Caco-2 (cell line): Measurements from ENCODE around the gene PTPRN2. TPM values are rescaled to one million over a fixed set of nuclear protein-coding genes. Genes with fewer than 3 reads are reported as not detected.
A peak's percentile ranks its signal among the peaks of the same experiment; 100 is the strongest.

Experiments
- BruUV-seq: library from RNA; stranded (reverse); fragments of 400-500 nt; replicated peaks from 2 replicates; lab custom pipeline; 2021; lab: Mats Ljungman, UMichigan
- CTCF ChIA-PET: fragments of 300-600 bp; sonication (Branson Sonifier 250); formaldehyde crosslinking; loops from one replicate; lab custom pipeline; 2022; ENCODE audit warnings: antibody characterized with exemption; lab: Charles Lee
- POLR2A ChIA-PET: fragments of 300-600 bp; sonication (Branson Sonifier 250); formaldehyde crosslinking; loops from one replicate; lab custom pipeline; 2022; ENCODE audit warnings: antibody characterized with exemption; lab: Charles Lee
- DNase-seq, 2 experiments: peaks; one replicate each; pipeline versions ENCODE4 v3.0.0 to v3.0.0-alpha.2; 2020 to 2022
- H3K27me3 ChIP-seq: replicated peaks from 2 replicates; pipeline ENCODE4 v1.6.0; 2011; ENCODE audit warnings: low read length; ENCODE audit not compliant: control insufficient read depth, insufficient read depth
- H3K36me3 ChIP-seq: 2 replicates; pipeline ENCODE4 v1.5.1; 2011; ENCODE audit warnings: low read length; ENCODE audit not compliant: control insufficient read depth, insufficient read depth
- H3K4me1 ChIP-seq: fragments of 250-450 bp; sonication (Bioruptor Pico); 2 replicates; pipeline ENCODE4 v1.5.1; 2020; ENCODE audit warnings: mild to moderate bottlenecking
- H3K4me3 ChIP-seq: 2 replicates; pipeline ENCODE4 v1.5.1; 2011; ENCODE audit warnings: low read depth, mild to moderate bottlenecking, control low read depth, low read length
- H3K9me3 ChIP-seq: fragments of 250-450 bp; sonication (Bioruptor Pico); 2 replicates; pipeline ENCODE4 v1.5.1; 2020; ENCODE audit warnings: mild to moderate bottlenecking, moderate library complexity
- H3K27ac Mint-ChIP-seq: one replicate; pipeline ENCODE4 v1.8.0; 2022; ENCODE audit warnings: mixed read lengths; ENCODE audit not compliant: unreplicated experiment
- H3K27me3 Mint-ChIP-seq: one replicate; pipeline ENCODE4 v1.8.0; 2022; ENCODE audit warnings: mixed read lengths; ENCODE audit not compliant: insufficient read depth, unreplicated experiment
- H3K36me3 Mint-ChIP-seq: one replicate; pipeline ENCODE4 v1.8.0; 2022; ENCODE audit warnings: mild to moderate bottlenecking, mixed read lengths; ENCODE audit not compliant: insufficient read depth, unreplicated experiment
- H3K4me1 Mint-ChIP-seq: one replicate; pipeline ENCODE4 v1.8.0; 2022; ENCODE audit warnings: low read depth, mixed read lengths; ENCODE audit not compliant: unreplicated experiment
- H3K4me3 Mint-ChIP-seq: one replicate; pipeline ENCODE4 v1.8.0; 2022; ENCODE audit warnings: mild to moderate bottlenecking, moderate library complexity, mixed read lengths; ENCODE audit not compliant: unreplicated experiment
- H3K9me3 Mint-ChIP-seq: one replicate; pipeline ENCODE4 v1.8.0; 2022; ENCODE audit warnings: mixed read lengths; ENCODE audit not compliant: unreplicated experiment
- intact Hi-C: fragments of 100-400 bp; cut with micrococcal nuclease; formaldehyde crosslinking; loops from one replicate; pipeline ENCODE4 v1.10.0; 2022; ENCODE audit not compliant: unreplicated experiment
- total RNA-seq: library from RNA; stranded (reverse); gene quantifications from 2 replicates; pipeline ENCODE4 v1.2.3, GENCODE V29; 2022
- TF ChIP-seq, protein P1 (sequence below), 2 experiments: fragments of 200-600 bp in 1 of 2; IDR thresholded peaks; 1 replicate in 1 of 2; 2 replicates in 1 of 2; pipeline versions ENCODE4 v1.5.1 to v1.8.0; 2011 to 2022; ENCODE audit warnings: antibody characterized with exemption in 1 of 2, control low read depth in 1 of 2, inconsistent platforms in 1 of 2, low read depth in 1 of 2, low read length in 1 of 2, mild to moderate bottlenecking in 1 of 2, moderate library complexity in 1 of 2; ENCODE audit not compliant: insufficient read depth in 1 of 2, severe bottlenecking in 1 of 2, unreplicated experiment in 1 of 2

Gene PTPRN2
- total RNA-seq, 1 experiment from 2014 or later = 1.4 TPM

GRCh38 chr7:157752832-157753291 lies 834.8 kb downstream of the PTPRN2 start:
- Mint-ChIP-seq H3K4me1 (no peaks in the 10 kb centered on the region), H3K36me3 (no peaks in the 10 kb centered on the region), H3K27me3 (peaks cover 3% of the 10 kb centered on the region), H3K27ac (no peak overlapping the region), H3K9me3 (no peaks in the 10 kb centered on the region), H3K4me3 (no peak overlapping the region)
- intact Hi-C loops = no loop called here
- BruUV-seq = no TSS peak
- DNase-seq = no peak
- H3K36me3 ChIP-seq = no peaks in the 10 kb centered on the region
- H3K4me1 ChIP-seq = no peaks in the 10 kb centered on the region
- ChIA-PET POLR2A (no interaction called here), CTCF (no interaction called here)
- TF ChIP-seq, protein P1, sequence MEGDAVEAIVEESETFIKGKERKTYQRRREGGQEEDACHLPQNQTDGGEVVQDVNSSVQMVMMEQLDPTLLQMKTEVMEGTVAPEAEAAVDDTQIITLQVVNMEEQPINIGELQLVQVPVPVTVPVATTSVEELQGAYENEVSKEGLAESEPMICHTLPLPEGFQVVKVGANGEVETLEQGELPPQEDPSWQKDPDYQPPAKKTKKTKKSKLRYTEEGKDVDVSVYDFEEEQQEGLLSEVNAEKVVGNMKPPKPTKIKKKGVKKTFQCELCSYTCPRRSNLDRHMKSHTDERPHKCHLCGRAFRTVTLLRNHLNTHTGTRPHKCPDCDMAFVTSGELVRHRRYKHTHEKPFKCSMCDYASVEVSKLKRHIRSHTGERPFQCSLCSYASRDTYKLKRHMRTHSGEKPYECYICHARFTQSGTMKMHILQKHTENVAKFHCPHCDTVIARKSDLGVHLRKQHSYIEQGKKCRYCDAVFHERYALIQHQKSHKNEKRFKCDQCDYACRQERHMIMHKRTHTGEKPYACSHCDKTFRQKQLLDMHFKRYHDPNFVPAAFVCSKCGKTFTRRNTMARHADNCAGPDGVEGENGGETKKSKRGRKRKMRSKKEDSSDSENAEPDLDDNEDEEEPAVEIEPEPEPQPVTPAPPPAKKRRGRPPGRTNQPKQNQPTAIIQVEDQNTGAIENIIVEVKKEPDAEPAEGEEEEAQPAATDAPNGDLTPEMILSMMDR (IDR thresholded peaks at IDR 0.05; ENCODE audit: insufficient read depth in 1 of 2, low read depth in 1 of 2, low read length in 1 of 2, severe bottlenecking in 1 of 2, unreplicated experiment in 1 of 2) = no peak
- H3K27me3 ChIP-seq = no peaks in the 10 kb centered on the region
- no peak overlapping the region for H3K4me3 ChIP-seq
- no peaks in the 10 kb centered on the region for H3K9me3 ChIP-seq

DNA sequence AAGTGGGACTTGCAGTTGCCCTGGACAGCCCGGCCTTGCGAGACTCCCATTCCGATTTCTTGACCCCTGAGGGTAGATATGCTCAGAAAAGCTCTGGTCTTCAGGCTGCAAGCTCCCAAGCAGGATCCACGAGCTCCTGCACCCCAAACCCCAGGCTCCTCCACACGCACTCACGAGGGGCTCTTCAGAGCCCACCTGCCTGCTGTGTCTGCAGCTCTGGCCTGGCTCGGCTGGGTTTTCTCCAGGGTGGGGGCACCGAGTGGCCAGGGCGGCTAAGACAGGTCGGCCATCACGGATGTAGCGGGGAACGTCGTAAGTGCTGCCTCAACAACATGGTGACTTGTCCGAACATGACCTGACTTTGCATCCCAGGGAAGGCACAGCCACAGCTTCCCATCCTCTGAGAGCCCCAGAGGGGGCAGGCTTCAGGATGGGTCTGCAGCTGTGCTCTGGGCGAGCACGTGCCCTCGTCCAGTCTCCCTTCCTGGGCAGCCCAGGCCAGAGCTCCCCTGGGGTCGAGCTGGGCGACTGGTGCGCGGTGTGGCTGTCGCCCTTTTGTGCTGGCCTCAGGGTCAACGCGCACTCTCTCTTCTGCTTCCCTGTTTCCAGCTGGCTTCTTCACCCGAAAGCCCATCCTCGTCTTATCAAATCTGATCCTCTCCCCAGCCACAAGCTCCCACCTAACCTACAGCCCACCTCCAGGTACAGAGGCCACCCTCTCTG lies 835.5 kb downstream of the PTPRN2 start:
- H3K9me3 Mint-ChIP-seq = no peaks in the 10 kb centered on the region
- Histone ChIP-seq H3K4me3 (no peak overlapping the region), H3K27me3 (no peaks in the 10 kb centered on the region), H3K4me1 (no peaks in the 10 kb centered on the region), H3K9me3 (no peaks in the 10 kb centered on the region), H3K36me3 (no peaks in the 10 kb centered on the region)
- no peak overlapping the region for H3K4me3 Mint-ChIP-seq
- TF ChIP-seq, protein P1 (IDR thresholded peaks at IDR 0.05; ENCODE audit: insufficient read depth in 1 of 2, low read depth in 1 of 2, low read length in 1 of 2, severe bottlenecking in 1 of 2, unreplicated experiment in 1 of 2) = no peak
- no peaks in the 10 kb centered on the region for H3K4me1 Mint-ChIP-seq
- no TSS peak for BruUV-seq
- peaks cover 3% of the 10 kb centered on the region for H3K27me3 Mint-ChIP-seq
- H3K27ac Mint-ChIP-seq = no peak overlapping the region
- intact Hi-C loops = no loop called here
- no peaks in the 10 kb centered on the region for H3K36me3 Mint-ChIP-seq
- CTCF ChIA-PET = no interaction called here
- peak in 1 of 2 experiments; percentile 15 for DNase-seq
- POLR2A ChIA-PET = no interaction called here

DNA sequence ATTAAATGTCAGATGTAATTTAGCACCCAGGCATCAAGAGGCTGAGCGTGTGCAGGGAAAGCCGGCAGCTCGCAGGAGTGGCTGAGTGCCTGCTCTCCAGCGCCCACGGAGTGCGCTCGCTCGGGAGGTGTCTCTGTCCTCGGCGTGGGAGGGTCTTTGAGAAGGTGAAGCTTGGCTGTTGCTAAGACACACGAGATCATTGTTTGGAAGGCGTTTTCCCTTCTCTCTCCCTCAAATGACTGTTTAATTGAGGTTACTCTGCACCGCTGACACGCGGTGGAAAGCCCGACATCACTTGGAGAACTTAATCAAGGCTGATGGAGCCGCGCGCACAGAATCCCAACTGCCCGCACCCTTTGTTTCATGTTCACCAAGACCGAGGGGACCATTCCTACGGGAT lies 836.2 kb downstream of the PTPRN2 start:
- no peak for DNase-seq
- Mint-ChIP-seq H3K27me3 (peaks cover 3% of the 10 kb centered on the region), H3K4me1 (no peaks in the 10 kb centered on the region), H3K27ac (no peak overlapping the region), H3K36me3 (no peaks in the 10 kb centered on the region), H3K4me3 (no peak overlapping the region), H3K9me3 (no peaks in the 10 kb centered on the region)
- BruUV-seq = no TSS peak
- TF ChIP-seq, protein P1 (IDR thresholded peaks at IDR 0.05; ENCODE audit: insufficient read depth in 1 of 2, low read depth in 1 of 2, low read length in 1 of 2, severe bottlenecking in 1 of 2, unreplicated experiment in 1 of 2) = no peak
- ChIA-PET CTCF (no interaction called here), POLR2A (no interaction called here)
- no peaks in the 10 kb centered on the region for H3K4me1 ChIP-seq
- H3K36me3 ChIP-seq = no peaks in the 10 kb centered on the region
- intact Hi-C loops = no loop called here
- H3K4me3 ChIP-seq = no peak overlapping the region
- no peaks in the 10 kb centered on the region for H3K27me3 ChIP-seq
- no peaks in the 10 kb centered on the region for H3K9me3 ChIP-seq
